Measurements from ENCODE around the gene APBB2.

Gene APBB2

GRCh38 chr4:41232406-41232805 lies 18.1 kb upstream of the APBB2 start:
- no peaks in the 10 kb centered on the region for H3K9me3 ChIP-seq (ENCODE audit: low read length)
- no peaks in the 10 kb centered on the region for H3K27me3 ChIP-seq (ENCODE audit: insufficient read depth, low read length)
- H3K4me1 ChIP-seq (ENCODE audit: insufficient read depth, low read length) = no peaks in the 10 kb centered on the region
- H3K36me3 ChIP-seq (ENCODE audit: insufficient read depth, low read length) = no peaks in the 10 kb centered on the region
- no peak overlapping the region for H3K4me3 ChIP-seq (ENCODE audit: low read length)
- H2AFZ ChIP-seq (ENCODE audit: low read depth, low read length) = no peak overlapping the region

GRCh38 chr4:41227902-41228301 lies 13.6 kb upstream of the APBB2 start:
- no peaks in the 10 kb centered on the region for H3K36me3 ChIP-seq (ENCODE audit: insufficient read depth, low read length)
- no peak overlapping the region for H3K4me3 ChIP-seq (ENCODE audit: low read length)
- H3K9me3 ChIP-seq (ENCODE audit: low read length) = no peaks in the 10 kb centered on the region
- H3K27me3 ChIP-seq (ENCODE audit: insufficient read depth, low read length) = peaks cover 5% of the 10 kb centered on the region
- no peak overlapping the region for H2AFZ ChIP-seq (ENCODE audit: low read depth, low read length)
- no peaks in the 10 kb centered on the region for H3K4me1 ChIP-seq (ENCODE audit: insufficient read depth, low read length)

GRCh38 chr4:41221850-41222645 lies 7.7 kb upstream of the APBB2 start:
- Histone ChIP-seq H3K4me1 (ENCODE audit: insufficient read depth, low read length) (no peaks in the 10 kb centered on the region), H2AFZ (ENCODE audit: low read depth, low read length) (no peak overlapping the region), H3K4me3 (ENCODE audit: low read length) (no peak overlapping the region), H3K36me3 (ENCODE audit: insufficient read depth, low read length) (no peaks in the 10 kb centered on the region), H3K9me3 (ENCODE audit: low read length) (no peaks in the 10 kb centered on the region), H3K27me3 (ENCODE audit: insufficient read depth, low read length) (peaks cover 37% of the 10 kb centered on the region)

GRCh38 chr4:41219421-41219950 lies 5.1 kb upstream of the APBB2 start:
- Histone ChIP-seq H3K4me3 (ENCODE audit: low read length) (no peak overlapping the region), H3K9me3 (ENCODE audit: low read length) (no peaks in the 10 kb centered on the region), H3K36me3 (ENCODE audit: insufficient read depth, low read length) (no peaks in the 10 kb centered on the region), H3K4me1 (ENCODE audit: insufficient read depth, low read length) (peaks cover 4% of the 10 kb centered on the region), H2AFZ (ENCODE audit: low read depth, low read length) (no peak overlapping the region), H3K27me3 (ENCODE audit: insufficient read depth, low read length) (peaks cover 54% of the 10 kb centered on the region)

- Histone ChIP-seq H2AFZ (ENCODE audit: low read depth, low read length) (no peak overlapping the region), H3K4me3 (ENCODE audit: low read length) (no peak overlapping the region), H3K9me3 (ENCODE audit: low read length) (no peaks in the 10 kb centered on the region), H3K4me1 (ENCODE audit: insufficient read depth, low read length) (peaks cover 4% of the 10 kb centered on the region), H3K36me3 (ENCODE audit: insufficient read depth, low read length) (no peaks in the 10 kb centered on the region), H3K27me3 (ENCODE audit: insufficient read depth, low read length) (peaks cover 54% of the 10 kb centered on the region)
Measured at GRCh38 chr4:41218703-41219102, 4.4 kb upstream of the APBB2 start.

- no peaks in the 10 kb centered on the region for H3K9me3 ChIP-seq (ENCODE audit: low read length)
- H3K4me1 ChIP-seq (ENCODE audit: insufficient read depth, low read length) = peaks cover 11% of the 10 kb centered on the region
- peaks cover 52% of the 10 kb centered on the region for H3K27me3 ChIP-seq (ENCODE audit: insufficient read depth, low read length)
- H3K36me3 ChIP-seq (ENCODE audit: insufficient read depth, low read length) = no peaks in the 10 kb centered on the region
- H2AFZ ChIP-seq (ENCODE audit: low read depth, low read length) = no peak overlapping the region
- no peak overlapping the region for H3K4me3 ChIP-seq (ENCODE audit: low read length)
Measured at GRCh38 chr4:41217374-41217773, 3.0 kb upstream of the APBB2 start.

GRCh38 chr4:41217020-41217333 lies 2.6 kb upstream of the APBB2 start:
- Histone ChIP-seq H2AFZ (ENCODE audit: low read depth, low read length) (no peak overlapping the region), H3K36me3 (ENCODE audit: insufficient read depth, low read length) (no peaks in the 10 kb centered on the region), H3K4me3 (ENCODE audit: low read length) (peak overlapping the region; percentile 54), H3K27me3 (ENCODE audit: insufficient read depth, low read length) (peaks cover 54% of the 10 kb centered on the region), H3K4me1 (ENCODE audit: insufficient read depth, low read length) (peaks cover 11% of the 10 kb centered on the region), H3K9me3 (ENCODE audit: low read length) (no peaks in the 10 kb centered on the region)

- peak overlapping the region; percentile 54 for H3K4me3 ChIP-seq (ENCODE audit: low read length)
- H3K27me3 ChIP-seq (ENCODE audit: insufficient read depth, low read length) = peaks cover 52% of the 10 kb centered on the region
- H2AFZ ChIP-seq (ENCODE audit: low read depth, low read length) = peak overlapping the region; percentile 68
- H3K36me3 ChIP-seq (ENCODE audit: insufficient read depth, low read length) = no peaks in the 10 kb centered on the region
- H3K4me1 ChIP-seq (ENCODE audit: insufficient read depth, low read length) = peaks cover 11% of the 10 kb centered on the region
- no peaks in the 10 kb centered on the region for H3K9me3 ChIP-seq (ENCODE audit: low read length)
Measured at GRCh38 chr4:41216294-41217019, 2.1 kb upstream of the APBB2 start.

GRCh38 chr4:41215969-41216293 lies 1.6 kb upstream of the APBB2 start:
- Histone ChIP-seq H3K4me1 (ENCODE audit: insufficient read depth, low read length) (peaks cover 11% of the 10 kb centered on the region), H3K4me3 (ENCODE audit: low read length) (peak overlapping the region; percentile 54), H3K27me3 (ENCODE audit: insufficient read depth, low read length) (peaks cover 52% of the 10 kb centered on the region), H2AFZ (ENCODE audit: low read depth, low read length) (no peak overlapping the region), H3K36me3 (ENCODE audit: insufficient read depth, low read length) (no peaks in the 10 kb centered on the region), H3K9me3 (ENCODE audit: low read length) (no peaks in the 10 kb centered on the region)

GRCh38 chr4:41215155-41215554 lies 813 bp upstream of the APBB2 start:
- peaks cover 51% of the 10 kb centered on the region for H3K27me3 ChIP-seq (ENCODE audit: insufficient read depth, low read length)
- no peaks in the 10 kb centered on the region for H3K36me3 ChIP-seq (ENCODE audit: insufficient read depth, low read length)
- no peak overlapping the region for H2AFZ ChIP-seq (ENCODE audit: low read depth, low read length)
- no peaks in the 10 kb centered on the region for H3K9me3 ChIP-seq (ENCODE audit: low read length)
- H3K4me3 ChIP-seq (ENCODE audit: low read length) = no peak overlapping the region
- peaks cover 11% of the 10 kb centered on the region for H3K4me1 ChIP-seq (ENCODE audit: insufficient read depth, low read length)

GRCh38 chr4:41214825-41215146 lies 444 bp upstream of the APBB2 start:
- peaks cover 11% of the 10 kb centered on the region for H3K4me1 ChIP-seq (ENCODE audit: insufficient read depth, low read length)
- no peak overlapping the region for H2AFZ ChIP-seq (ENCODE audit: low read depth, low read length)
- H3K27me3 ChIP-seq (ENCODE audit: insufficient read depth, low read length) = peaks cover 50% of the 10 kb centered on the region
- no peaks in the 10 kb centered on the region for H3K36me3 ChIP-seq (ENCODE audit: insufficient read depth, low read length)
- H3K4me3 ChIP-seq (ENCODE audit: low read length) = no peak overlapping the region
- H3K9me3 ChIP-seq (ENCODE audit: low read length) = no peaks in the 10 kb centered on the region

GRCh38 chr4:41213625-41214135 lies 662 bp downstream of the APBB2 start:
- no peaks in the 10 kb centered on the region for H3K9me3 ChIP-seq (ENCODE audit: low read length)
- H3K36me3 ChIP-seq (ENCODE audit: insufficient read depth, low read length) = no peaks in the 10 kb centered on the region
- peaks cover 11% of the 10 kb centered on the region for H3K4me1 ChIP-seq (ENCODE audit: insufficient read depth, low read length)
- peak overlapping the region; percentile 89 for H2AFZ ChIP-seq (ENCODE audit: low read depth, low read length)
- H3K27me3 ChIP-seq (ENCODE audit: insufficient read depth, low read length) = peaks cover 46% of the 10 kb centered on the region
- H3K4me3 ChIP-seq (ENCODE audit: low read length) = peak overlapping the region; percentile 64

GRCh38 chr4:41212616-41213203 lies 1.6 kb downstream of the APBB2 start:
- Histone ChIP-seq H3K27me3 (ENCODE audit: insufficient read depth, low read length) (peaks cover 37% of the 10 kb centered on the region), H3K4me1 (ENCODE audit: insufficient read depth, low read length) (peaks cover 11% of the 10 kb centered on the region), H2AFZ (ENCODE audit: low read depth, low read length) (no peak overlapping the region), H3K9me3 (ENCODE audit: low read length) (no peaks in the 10 kb centered on the region), H3K36me3 (ENCODE audit: insufficient read depth, low read length) (no peaks in the 10 kb centered on the region), H3K4me3 (ENCODE audit: low read length) (peak overlapping the region; percentile 64)
